Stomach (tissue), 9 donors: ENCODE measurements around the gene COL4A4. TPM values are rescaled to one million over a fixed set of nuclear protein-coding genes. Genes with fewer than 3 reads are reported as not detected.

ENCODE experiments used
- DNase-seq, 2 donors: peaks; one replicate each; pipeline versions ENCODE4 v3.0.0 to v3.0.0-alpha.2; 2013 to 2019
- H3K27ac ChIP-seq, 5 donors: fragments of 200-600 bp in 4 of 5; sonication (generic) in 4 of 5; one replicate each; pipeline ENCODE4 v1.5.1; 2013 to 2019; ENCODE audit warnings: mild to moderate bottlenecking in 1 of 5, moderate library complexity in 1 of 5
- H3K27me3 ChIP-seq, 3 donors: fragments of 200-600 bp; sonication (generic); one replicate each; pipeline ENCODE4 v1.5.1; 2017 to 2019; ENCODE audit warnings: mixed run types in 1 of 3
- H3K36me3 ChIP-seq, 4 donors: fragments of 200-600 bp; sonication (generic); 1 replicate in 3 of 4; 2 replicates in 1 of 4; pipeline ENCODE4 v1.5.1; 2016 to 2019
- H3K4me1 ChIP-seq, 4 donors: fragments of 200-600 bp; sonication (generic); one replicate each; pipeline ENCODE4 v1.5.1; 2016 to 2019
- H3K4me3 ChIP-seq, 4 donors: fragments of 200-600 bp; sonication (generic) in 3 of 4; one replicate each; pipeline ENCODE4 v1.5.1; 2016 to 2019; ENCODE audit warnings: mild to moderate bottlenecking in 1 of 4
- H3K9me3 ChIP-seq, 4 donors: fragments of 200-600 bp; sonication (generic); one replicate each; pipeline ENCODE4 v1.5.1; 2016 to 2019
- EP300 ChIP-seq: sonication (generic); formaldehyde crosslinking; IDR thresholded peaks from one replicate; pipeline ENCODE4 v1.6.1; 2017; ENCODE audit warnings: antibody characterized with exemption
- POLR2A ChIP-seq, 4 donors: fragments of 450-650 bp; IDR thresholded peaks; one replicate each; pipeline ENCODE4 v1.6.1; 2016; ENCODE audit warnings: antibody characterized with exemption in 4 of 4, control low read depth in 2 of 4, mild to moderate bottlenecking in 1 of 4, moderate library complexity in 1 of 4
- POLR2AphosphoS5 ChIP-seq, 3 donors: sonication (generic); formaldehyde crosslinking; IDR thresholded peaks; one replicate each; pipeline ENCODE4 v1.6.1; 2016; ENCODE audit warnings: antibody characterized with exemption in 3 of 3
- WGBS, 5 donors: extraction: QIAGEN DNeasy Blood & Tissue Kit in 3 of 5; methylation state at CpG; one replicate each; pipeline versions ENCODE4 v1.1.5 to v1.1.7; 2013 to 2018; 5-methylcytosine and 5-hydroxymethylcytosine counted together
- intact Hi-C: fragments of 100-400 bp; cut with DNase I; formaldehyde crosslinking; loops from one replicate; pipeline ENCODE4 v1.15.1; 2023; ENCODE audit warnings: low total_unique reads
- polyA plus RNA-seq, 3 donors: library from polyadenylated mRNA; stranded (reverse); fragments of 200-250 nt; gene quantifications; one replicate each; pipeline ENCODE4 v1.2.3, GENCODE V29; 2013
- total RNA-seq, 5 donors: library from RNA; depleted of rRNA; stranded (reverse); fragments of >200 nt; gene quantifications; one replicate each; pipeline versions ENCODE4 v1.1.0 to v1.2.3, GENCODE V29; 2014 to 2016
- TF ChIP-seq, protein P1 (sequence below), 7 experiments: fragments of 450-650 bp in 4 of 7; fragments of 200-600 bp in 3 of 7; sonication (generic) in 3 of 7; IDR thresholded peaks; one replicate each; pipeline ENCODE4 v1.5.1; 2016 to 2019; ENCODE audit warnings: antibody characterized with exemption in 7 of 7, control low read depth in 2 of 7, mild to moderate bottlenecking in 1 of 7
- donor health status: healthy with polysubstance abuse.
- donor health status: Bipolar disorder and iron deficiency.
- donor health status: healthy.

Gene COL4A4
- total and polyA plus RNA-seq, 8 donors: 0.15 to 7.6 (median 0.55) TPM; not detected in 1

- Histone ChIP-seq H3K27me3 (no peaks in the 10 kb centered on the region), H3K36me3 (no peaks in the 10 kb centered on the region), H3K27ac (no peak overlapping the region), H3K4me3 (no peak overlapping the region), H3K4me1 (no peaks in the 10 kb centered on the region), H3K9me3 (no peaks in the 10 kb centered on the region)
- TF ChIP-seq POLR2AphosphoS5 (IDR thresholded peaks at IDR 0.05): no peak
- no peak for DNase-seq
- WGBS, 5 donors: 22 to 38% (median 31%) methylated on average over 3 of the region's 3 CpGs
- intact Hi-C loops: no loop called here
Observed at GRCh38 chr2:227117852-227118251, 46.2 kb downstream of the COL4A4 start.

- intact Hi-C loops: no loop called here
- H3K27ac ChIP-seq: no peak overlapping the region
- no peak for DNase-seq
- H3K4me1 ChIP-seq: no peaks in the 10 kb centered on the region
- no peaks in the 10 kb centered on the region for H3K9me3 ChIP-seq
- no peaks in the 10 kb centered on the region for H3K36me3 ChIP-seq
- no peak overlapping the region for H3K4me3 ChIP-seq
- TF ChIP-seq, protein P1, sequence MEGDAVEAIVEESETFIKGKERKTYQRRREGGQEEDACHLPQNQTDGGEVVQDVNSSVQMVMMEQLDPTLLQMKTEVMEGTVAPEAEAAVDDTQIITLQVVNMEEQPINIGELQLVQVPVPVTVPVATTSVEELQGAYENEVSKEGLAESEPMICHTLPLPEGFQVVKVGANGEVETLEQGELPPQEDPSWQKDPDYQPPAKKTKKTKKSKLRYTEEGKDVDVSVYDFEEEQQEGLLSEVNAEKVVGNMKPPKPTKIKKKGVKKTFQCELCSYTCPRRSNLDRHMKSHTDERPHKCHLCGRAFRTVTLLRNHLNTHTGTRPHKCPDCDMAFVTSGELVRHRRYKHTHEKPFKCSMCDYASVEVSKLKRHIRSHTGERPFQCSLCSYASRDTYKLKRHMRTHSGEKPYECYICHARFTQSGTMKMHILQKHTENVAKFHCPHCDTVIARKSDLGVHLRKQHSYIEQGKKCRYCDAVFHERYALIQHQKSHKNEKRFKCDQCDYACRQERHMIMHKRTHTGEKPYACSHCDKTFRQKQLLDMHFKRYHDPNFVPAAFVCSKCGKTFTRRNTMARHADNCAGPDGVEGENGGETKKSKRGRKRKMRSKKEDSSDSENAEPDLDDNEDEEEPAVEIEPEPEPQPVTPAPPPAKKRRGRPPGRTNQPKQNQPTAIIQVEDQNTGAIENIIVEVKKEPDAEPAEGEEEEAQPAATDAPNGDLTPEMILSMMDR (IDR thresholded peaks at IDR 0.05): no peak
- no peak for TF ChIP-seq POLR2AphosphoS5 (IDR thresholded peaks at IDR 0.05)
- no peaks in the 10 kb centered on the region for H3K27me3 ChIP-seq
- WGBS, 5 donors: 57 to 78% (median 75%) methylated on average over 1 of the region's 1 CpG
Observed at GRCh38 chr2:227117027-227117426, 47.0 kb downstream of the COL4A4 start.

GRCh38 chr2:227115761-227116160 lies 48.2 kb downstream of the COL4A4 start:
- no peaks in the 10 kb centered on the region for H3K4me1 ChIP-seq
- H3K27me3 ChIP-seq: no peaks in the 10 kb centered on the region
- no peaks in the 10 kb centered on the region for H3K9me3 ChIP-seq
- no peak for DNase-seq
- no peaks in the 10 kb centered on the region for H3K36me3 ChIP-seq
- H3K4me3 ChIP-seq: no peak overlapping the region
- intact Hi-C loops: no loop called here
- TF ChIP-seq POLR2AphosphoS5 (IDR thresholded peaks at IDR 0.05): no peak
- TF ChIP-seq, protein P1 (IDR thresholded peaks at IDR 0.05): no peak
- no peak for TF ChIP-seq EP300
- no peak for TF ChIP-seq POLR2A (IDR thresholded peaks at IDR 0.05)
- H3K27ac ChIP-seq: no peak overlapping the region
- WGBS, 5 donors: 62 to 74% (median 66%) methylated on average over 5 of the region's 5 CpGs

DNA sequence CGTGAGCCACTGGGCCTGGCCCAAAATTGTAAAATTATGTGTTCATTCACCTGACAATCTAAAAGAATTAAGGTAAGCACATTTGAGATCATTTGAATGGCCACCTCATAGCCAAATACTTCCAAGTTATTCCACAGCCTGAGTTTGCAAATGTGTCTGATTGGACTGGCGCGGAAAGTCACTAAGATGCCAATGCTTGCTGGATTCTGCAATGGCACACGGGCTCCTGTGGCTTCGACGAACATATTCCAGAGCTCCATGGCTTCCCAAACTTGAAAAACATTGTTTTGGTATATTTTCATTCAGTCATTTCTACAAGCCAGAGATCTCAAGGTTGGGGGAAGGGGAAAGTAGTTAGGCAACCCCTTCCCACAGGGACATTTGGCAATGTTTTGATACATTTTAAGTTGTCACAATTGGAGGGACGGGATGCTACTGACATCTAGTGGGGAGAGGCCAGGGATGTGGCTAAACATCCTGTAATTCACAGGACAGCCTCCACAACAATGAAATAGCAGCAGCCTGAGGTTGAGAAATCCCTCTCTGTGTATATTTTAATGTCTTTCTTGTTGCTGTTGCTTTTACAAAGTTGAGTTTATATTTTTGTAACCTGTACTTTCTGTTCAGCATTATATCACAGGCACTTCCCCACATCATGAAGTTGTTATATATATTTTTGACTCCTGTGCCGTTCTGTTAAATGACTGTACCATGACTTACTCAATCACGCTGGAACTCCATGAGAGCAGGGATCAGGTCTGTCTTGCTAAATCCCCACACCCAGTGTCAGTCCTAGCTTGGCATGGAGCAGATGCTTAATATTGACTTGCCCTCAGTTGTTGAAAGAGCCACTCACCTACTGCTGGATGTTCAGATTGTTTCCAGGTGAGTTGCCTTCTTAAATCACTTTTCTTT lies 56.9 kb downstream of the COL4A4 start:
- H3K27me3 ChIP-seq: no peaks in the 10 kb centered on the region
- H3K4me3 ChIP-seq: no peak overlapping the region
- intact Hi-C loops: loop anchor here (10.0 kb wide), 1 partner anchor 72 kb away; no protein-coding TSS in a partner anchor
- WGBS, 5 donors: 75 to 82% (median 79%) methylated on average over 9 of the region's 9 CpGs
- H3K36me3 ChIP-seq: no peaks in the 10 kb centered on the region
- no peaks in the 10 kb centered on the region for H3K4me1 ChIP-seq
- no peaks in the 10 kb centered on the region for H3K9me3 ChIP-seq
- peak; percentile 47 to 83 for DNase-seq
- no peak for TF ChIP-seq EP300
- TF ChIP-seq, protein P1 (IDR thresholded peaks at IDR 0.05): peak in 5 of 7 experiments; percentile 48 to 68 (median 53)
- H3K27ac ChIP-seq: no peak overlapping the region

DNA sequence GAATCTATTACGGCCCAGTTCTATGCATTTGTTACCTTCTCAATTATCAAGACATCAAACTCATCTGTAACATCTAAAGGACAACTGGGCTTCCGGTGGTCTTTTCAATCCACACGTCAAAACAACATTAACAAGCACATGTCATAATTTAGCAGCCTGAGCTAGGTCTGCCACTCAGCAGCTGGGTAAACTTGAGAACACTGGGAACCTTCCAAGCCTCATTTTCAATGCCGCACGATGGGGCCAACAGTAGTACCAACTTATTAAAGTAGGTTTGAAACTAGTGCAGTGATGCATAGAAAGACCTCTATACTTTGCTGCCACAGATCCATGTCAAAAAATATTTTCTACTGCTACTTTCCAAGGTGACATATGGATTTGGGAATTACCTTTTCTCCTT lies 60.4 kb downstream of the COL4A4 start:
- H3K27ac ChIP-seq: no peak overlapping the region
- H3K4me1 ChIP-seq: no peaks in the 10 kb centered on the region
- intact Hi-C loops: loop anchor here (10.0 kb wide), 1 partner anchor 69 kb away; no protein-coding TSS in a partner anchor
- H3K27me3 ChIP-seq: no peaks in the 10 kb centered on the region
- TF ChIP-seq POLR2AphosphoS5 (IDR thresholded peaks at IDR 0.05) (no peak), POLR2A (IDR thresholded peaks at IDR 0.05) (no peak), EP300 (no peak)
- TF ChIP-seq, protein P1 (IDR thresholded peaks at IDR 0.05): no peak
- no peak for DNase-seq
- 76 to 90% (median 87%) methylated on average over 5 of the region's 5 CpGs for WGBS, 5 donors
- H3K36me3 ChIP-seq: no peaks in the 10 kb centered on the region
- H3K9me3 ChIP-seq: no peaks in the 10 kb centered on the region
- no peak overlapping the region for H3K4me3 ChIP-seq
